B cell (primary cell): ENCODE results near the gene STEAP4.

Experiments
- EZH2 ChIP-seq: IDR thresholded peaks from 2 replicates; pipeline ENCODE4 v1.6.1; 2012; ENCODE audit warnings: borderline replicate concordance, low read depth, mild to moderate bottlenecking, moderate library complexity, low read length; ENCODE audit not compliant: insufficient read depth, poor library complexity, severe bottlenecking
- TF ChIP-seq, protein P1 (sequence below): fragments of 200-600 bp; IDR thresholded peaks from one replicate; pipeline ENCODE4 v1.8.0; 2022; ENCODE audit warnings: antibody characterized with exemption, mild to moderate bottlenecking

DNA sequence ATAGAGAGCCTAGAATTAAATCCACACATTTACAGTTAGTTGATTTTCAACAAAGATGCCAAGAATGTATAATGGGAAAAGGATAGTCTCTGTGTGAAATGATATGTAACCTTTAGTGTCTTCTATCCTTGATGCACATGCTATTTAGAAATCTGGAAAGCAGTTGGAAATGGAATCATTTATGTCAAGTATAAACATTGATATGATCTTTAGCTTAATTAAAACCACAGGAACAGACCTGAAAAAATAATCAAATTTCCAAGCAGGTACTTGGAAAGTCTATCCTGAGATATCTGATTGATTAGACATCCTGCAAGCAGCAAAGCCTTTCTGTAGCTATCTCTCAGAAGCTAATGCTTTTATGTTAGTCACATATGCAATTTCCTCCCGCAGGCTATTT is 62.4 kb downstream of the STEAP4 start:
- TF ChIP-seq, protein P1, sequence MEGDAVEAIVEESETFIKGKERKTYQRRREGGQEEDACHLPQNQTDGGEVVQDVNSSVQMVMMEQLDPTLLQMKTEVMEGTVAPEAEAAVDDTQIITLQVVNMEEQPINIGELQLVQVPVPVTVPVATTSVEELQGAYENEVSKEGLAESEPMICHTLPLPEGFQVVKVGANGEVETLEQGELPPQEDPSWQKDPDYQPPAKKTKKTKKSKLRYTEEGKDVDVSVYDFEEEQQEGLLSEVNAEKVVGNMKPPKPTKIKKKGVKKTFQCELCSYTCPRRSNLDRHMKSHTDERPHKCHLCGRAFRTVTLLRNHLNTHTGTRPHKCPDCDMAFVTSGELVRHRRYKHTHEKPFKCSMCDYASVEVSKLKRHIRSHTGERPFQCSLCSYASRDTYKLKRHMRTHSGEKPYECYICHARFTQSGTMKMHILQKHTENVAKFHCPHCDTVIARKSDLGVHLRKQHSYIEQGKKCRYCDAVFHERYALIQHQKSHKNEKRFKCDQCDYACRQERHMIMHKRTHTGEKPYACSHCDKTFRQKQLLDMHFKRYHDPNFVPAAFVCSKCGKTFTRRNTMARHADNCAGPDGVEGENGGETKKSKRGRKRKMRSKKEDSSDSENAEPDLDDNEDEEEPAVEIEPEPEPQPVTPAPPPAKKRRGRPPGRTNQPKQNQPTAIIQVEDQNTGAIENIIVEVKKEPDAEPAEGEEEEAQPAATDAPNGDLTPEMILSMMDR, result no peak
- TF ChIP-seq EZH2, result no peak
